Measurements from ENCODE around the gene CDC42BPG.
A peak's percentile ranks its signal among the peaks of the same experiment; 100 is the strongest.

The CDC42BPG gene

DNA sequence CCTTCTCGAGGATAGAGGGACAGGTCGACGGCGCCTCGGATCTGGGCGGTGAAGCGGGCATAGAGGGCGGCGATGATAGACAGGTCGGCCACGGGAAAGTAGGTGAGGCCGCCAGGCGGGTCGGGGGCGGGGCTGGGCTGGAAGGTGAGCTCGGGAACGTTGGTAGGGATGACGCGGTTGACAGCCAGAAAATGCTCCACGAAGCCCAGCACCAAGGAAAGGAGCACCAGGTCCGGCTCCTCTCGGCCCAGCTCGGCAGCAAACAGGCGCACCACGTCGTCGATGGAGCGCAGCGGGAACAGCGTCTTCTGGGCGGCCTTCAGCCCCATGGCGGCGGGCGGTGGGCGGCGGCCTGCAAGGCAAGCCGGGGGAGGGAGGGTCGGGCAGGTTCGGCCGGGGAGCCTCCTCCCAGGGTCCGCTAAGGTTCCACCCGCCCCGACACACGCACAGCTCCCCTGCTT, 34.6 kb downstream of the CDC42BPG start:
- no peak for DNase-seq (ENCODE audit: low read depth in 2 of 2)

DNA sequence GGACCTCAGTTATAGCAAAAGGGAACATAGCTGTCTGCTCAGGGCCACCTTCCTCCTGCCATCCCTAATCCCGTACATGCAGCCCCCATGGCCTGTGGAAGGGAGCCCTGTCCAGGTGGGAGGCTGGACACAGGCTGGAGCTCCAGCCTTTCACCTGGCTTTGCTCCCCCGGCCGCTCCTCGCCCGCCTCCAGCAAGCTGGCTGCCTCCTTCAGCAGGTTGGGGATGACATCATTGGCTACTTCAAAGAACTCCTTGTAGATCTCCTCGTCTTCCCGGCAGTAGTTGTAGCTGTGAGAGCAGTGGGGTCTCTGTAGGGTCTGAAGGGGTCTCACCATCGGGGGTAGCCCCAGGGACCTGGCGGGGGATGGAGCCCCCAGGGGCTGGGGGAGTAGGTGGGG, 39.0 kb downstream of the CDC42BPG start:
- DNase-seq (ENCODE audit: low read depth in 2 of 2) = no peak

DNA sequence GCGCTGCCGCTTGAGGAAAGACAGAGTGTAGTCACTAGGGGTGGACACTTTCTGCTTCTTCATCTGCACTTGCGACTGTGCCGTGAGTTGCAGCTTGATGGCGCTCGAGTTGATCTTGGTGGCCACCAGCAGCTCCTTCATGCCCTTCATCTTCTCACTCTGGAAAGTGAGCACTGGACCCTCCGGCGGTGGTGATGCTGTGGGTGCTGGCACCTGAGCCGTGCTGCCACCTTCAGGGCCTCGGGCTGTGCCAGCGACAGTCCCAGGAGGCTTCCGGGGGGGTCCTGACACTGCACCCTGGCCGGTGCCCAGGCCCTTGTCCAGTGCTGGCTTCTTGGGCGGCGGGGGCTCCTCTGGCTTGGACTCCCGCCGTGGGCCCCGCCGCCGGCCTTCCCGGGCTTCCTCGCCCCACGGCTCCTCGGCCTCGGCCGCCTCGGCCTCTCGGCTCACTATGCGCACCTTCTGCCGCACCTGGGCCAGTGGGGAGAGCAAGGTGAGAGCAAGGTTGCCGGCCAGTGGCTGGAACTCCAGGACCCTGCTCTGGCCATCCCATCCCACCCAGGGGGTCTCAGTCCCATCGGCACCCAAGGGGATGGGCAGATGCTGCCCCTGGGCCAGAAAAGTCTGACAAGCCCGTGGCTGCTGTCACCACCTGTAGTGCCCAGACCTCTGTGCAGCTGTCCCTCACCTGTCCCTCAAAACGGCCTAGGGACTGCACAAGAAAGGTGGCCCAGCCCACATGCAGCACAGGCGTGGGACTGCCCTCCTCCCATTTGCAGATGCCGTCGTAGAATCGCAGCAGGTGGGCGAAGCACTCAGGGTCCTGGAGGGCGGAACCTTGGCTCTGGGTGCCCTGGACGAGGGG, 39.9 kb downstream of the CDC42BPG start:
- no peak for DNase-seq (ENCODE audit: low read depth in 2 of 2)

DNA sequence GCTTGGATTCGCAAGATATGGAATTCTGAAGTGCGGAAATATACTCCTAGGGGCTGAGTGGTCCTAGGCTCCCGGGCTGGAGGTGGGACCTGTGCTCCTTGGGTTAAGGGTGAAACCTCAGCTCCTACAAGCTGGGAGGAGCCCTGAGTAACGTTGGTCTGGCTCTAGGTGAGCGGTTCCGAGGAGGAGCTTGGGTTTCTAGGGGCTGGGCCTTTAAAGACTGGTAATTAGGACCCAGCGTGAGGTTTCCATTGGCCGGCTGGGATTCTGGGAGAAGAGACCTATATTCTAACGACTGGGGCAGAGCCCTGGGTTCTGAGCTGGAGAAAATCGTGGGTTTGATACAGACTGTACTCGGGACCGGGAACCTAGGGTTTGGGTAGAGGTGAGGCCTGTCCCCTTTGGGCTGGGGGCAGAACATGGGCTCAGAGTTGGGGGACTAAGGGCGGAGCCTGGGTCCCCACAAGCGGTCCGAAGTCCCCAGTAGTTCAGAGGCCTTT, 40.6 kb downstream of the CDC42BPG start:
- DNase-seq (ENCODE audit: low read depth in 2 of 2) = no peak

DNA sequence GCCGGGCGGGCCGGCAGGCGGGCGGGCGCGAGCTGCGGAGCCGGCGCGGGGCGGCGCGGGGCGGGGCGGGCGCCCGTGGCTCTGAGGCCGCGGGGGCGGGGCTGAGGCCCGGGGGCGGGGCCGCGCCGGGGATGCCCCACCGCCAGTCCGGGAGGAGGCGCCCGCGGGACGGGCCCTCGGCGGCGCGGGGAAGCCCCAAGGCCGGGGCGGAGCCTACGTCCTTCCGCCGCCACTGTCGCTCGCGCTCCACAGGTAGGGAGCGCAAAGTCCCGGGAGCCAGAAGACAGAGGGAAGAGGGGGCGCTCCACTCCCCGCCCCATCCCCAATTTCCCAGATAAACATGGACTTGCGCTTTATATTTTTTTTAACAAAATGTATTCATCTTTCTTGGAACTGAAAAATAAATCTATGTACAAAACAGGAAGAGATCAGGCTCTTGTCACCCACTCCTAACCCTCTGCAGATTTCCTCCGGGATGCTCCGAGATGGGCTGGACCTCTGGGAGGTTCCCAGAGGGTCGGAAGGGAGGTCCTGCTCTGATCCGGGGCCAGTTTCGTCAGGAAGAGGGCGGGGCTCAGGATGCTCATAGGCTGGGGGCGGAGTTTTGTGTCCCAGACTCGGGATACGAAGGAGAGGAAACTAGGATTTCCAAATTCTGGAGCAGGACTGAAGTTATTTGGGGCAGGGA, 41.2 kb downstream of the CDC42BPG start, which contains the start of gene MAP4K2:
Gene MAP4K2 (minus strand): TSS at position 57 of the 688 bp plus-strand sequence. CDS start 65 bp downstream, outside the sequence.
- DNase-seq (ENCODE audit: low read depth in 2 of 2) = peak; percentile 71 to 75

DNA sequence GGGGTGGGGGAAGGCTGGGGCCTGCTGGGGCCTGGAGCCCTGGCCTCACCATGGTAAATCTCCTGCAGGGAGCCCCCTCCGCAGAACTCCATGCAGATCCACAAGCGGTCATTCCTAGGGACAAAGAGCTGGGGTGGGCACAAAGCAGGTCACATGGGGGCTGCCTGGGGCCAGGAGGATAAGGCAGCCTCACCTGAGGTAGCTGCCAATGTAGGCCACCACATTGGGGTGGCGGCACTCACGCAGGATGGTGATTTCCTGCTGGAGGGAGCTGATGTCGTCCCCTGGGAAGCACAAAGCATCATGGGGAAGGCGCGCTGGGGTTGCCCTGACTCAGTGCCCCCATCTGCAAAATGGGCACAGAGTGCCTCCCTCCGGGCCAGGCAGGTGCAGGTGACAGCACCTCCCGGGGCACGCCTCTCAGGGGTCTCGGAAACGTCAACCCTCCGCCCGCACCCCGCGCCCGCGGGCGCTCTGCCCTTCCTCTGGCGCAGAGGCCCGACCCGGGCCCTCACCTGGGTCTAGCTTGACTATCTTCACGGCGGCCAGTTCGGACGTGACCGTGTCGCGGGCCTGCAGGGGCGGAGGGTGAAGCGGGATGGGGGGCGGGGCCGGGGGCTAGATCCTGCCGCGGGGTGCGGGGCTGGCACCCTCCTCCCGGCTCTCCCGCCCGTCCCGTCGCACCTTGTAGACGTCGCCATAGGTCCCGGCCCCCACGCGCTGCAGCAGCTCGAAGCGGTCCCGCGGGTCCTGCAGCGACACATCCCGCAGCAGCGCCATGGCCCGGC, 41.9 kb downstream of the CDC42BPG start:
- DNase-seq (ENCODE audit: low read depth in 2 of 2) = no peak

DNA sequence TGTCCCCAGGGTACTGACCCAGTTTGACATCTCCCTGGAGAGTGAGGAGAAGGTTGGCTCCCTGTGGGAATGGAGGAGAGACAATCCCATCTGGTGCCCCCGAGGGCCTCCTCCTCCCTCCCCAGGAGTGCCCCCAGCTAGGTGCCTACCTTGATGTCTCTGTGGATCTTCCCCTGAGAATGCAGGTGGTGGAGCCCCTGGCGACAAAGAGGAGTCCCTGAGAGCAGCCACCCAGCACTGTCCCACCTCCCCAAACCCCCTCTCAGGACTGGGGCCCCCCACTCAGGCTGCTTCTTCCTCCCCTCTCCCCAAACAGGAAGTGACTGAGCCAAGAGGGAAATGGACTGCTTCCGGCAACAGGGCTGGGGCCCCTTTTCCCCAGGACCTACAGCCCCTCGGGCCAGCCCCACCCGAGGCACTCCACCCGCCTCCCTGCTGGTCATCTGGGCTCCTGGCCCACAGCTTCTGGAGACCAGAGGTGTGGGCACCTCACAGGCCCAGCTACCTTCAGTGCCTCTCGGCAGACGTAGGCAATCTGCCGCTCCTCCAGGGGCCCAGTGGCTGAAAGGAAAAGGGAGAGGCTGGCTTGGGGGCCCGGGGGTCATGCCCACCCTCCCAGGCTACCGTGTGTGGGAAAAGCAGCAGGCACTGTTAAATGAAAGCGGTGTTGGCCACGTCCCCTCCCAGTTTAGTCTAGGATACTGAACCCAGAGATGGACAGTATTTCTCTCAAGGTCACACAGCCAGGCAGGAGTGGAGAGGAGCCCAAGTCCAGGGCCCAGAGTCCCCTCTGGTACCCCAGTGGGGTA, 42.7 kb downstream of the CDC42BPG start:
- DNase-seq (ENCODE audit: low read depth in 2 of 2) = no peak

DNA sequence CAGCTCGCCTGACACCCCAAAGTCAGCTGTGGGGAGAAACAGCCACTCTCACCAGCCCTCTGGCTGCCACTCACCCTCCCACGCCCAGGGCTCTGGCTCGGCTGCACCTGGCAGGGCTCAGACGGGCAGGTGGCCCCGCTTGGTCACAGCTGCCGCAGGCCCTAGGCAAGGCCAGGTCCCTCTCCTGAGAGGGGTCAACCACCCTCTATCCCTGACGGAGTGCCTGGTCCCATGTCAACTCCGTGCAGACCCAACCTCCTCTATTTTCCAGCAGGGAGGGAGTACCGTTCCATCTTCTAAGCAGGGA, 43.3 kb downstream of the CDC42BPG start:
- DNase-seq (ENCODE audit: low read depth in 2 of 2) = no peak

DNA sequence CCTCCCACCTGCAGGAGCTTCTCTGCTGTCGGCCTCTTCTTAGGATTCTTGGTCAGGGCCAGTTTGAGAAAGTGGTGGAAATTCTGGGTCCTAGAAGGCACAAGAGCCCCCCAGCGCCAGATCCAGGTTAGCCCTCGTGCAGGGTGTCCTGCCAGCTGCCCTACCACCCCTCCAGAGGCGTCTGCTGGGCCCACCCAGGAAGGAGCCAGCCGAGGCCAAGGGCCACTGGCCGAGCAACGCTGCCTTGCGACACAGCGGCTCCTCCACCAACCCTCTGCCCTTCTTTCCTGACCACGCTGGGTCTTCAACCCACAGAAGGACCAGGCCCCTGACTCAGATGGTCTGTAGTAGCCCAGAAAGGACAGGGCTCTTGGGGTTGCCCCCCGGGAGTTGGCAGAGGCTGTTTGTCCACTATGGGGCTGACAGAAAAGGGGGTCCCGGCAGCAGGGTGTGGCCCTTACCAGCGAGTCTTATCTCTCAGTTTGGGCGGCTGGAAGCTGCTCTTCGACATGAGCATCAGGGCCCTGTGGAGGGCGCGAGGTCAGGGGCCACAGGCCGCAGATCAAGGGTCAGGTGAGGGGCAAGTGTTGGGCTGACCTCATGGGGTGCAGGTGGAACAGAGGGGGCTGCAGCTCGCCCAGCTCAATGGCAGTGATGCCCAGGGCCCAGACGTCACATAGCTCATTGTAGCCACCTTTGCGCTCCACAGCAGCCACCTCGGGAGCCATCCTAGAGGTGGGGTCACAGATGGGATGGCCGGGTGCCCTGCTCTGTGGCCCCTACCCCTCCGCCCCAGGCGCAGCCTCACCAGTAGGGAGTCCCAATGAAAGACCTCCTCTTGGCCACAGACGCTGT, 43.9 kb downstream of the CDC42BPG start:
- DNase-seq (ENCODE audit: low read depth in 2 of 2) = no peak

DNA sequence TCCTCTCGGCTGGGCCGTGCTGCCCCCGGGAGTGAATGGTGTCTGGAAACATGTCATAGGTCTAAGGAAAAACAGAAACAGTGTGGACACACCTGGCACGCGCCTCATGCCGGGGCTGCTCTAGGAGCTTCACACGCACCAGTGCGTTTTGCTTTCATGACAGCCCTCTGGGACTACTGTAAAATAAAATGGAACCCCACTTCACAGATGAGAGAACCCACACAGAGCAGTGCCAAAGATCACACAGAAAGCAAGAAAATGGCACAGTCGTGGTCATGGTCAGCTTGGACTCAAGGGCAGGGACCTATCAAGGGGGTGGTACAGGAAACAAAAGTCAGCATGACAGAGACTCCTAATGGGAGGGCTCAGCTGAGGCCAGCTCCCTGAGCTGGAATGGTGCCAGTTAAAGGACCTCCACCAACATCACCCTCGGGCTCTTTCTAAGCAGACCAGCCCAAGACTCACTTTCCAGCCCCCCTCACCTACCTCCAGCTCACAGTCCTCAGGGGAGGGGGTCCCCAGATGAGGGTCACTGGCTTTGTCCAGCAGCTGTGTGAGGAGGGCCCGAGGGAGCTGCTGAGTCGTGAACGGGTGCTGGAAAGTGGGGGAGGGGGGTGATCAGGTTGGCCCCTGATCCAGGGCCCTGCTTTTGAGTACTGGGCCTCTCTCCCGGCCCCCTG, 44.7 kb downstream of the CDC42BPG start:
- DNase-seq (ENCODE audit: low read depth in 2 of 2) = no peak

DNA sequence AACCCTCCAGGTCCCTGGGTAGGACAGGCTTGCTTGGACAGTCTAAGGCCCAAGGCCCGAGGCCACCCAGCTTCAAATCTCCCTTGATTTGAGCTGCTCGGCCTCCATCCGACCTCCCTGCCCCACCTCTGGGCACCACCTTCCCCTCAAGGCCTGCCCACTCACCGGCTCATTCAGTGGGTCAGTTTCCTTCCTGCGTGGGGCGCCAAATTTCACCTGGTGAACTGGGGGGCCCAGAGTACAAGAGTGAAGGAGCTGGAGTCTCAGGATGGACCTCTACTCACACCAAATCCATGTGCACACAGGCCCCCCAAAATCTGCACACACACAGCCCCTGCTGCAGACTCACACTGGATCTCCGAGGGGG, 45.2 kb downstream of the CDC42BPG start:
- no peak for DNase-seq (ENCODE audit: low read depth in 2 of 2)

DNA sequence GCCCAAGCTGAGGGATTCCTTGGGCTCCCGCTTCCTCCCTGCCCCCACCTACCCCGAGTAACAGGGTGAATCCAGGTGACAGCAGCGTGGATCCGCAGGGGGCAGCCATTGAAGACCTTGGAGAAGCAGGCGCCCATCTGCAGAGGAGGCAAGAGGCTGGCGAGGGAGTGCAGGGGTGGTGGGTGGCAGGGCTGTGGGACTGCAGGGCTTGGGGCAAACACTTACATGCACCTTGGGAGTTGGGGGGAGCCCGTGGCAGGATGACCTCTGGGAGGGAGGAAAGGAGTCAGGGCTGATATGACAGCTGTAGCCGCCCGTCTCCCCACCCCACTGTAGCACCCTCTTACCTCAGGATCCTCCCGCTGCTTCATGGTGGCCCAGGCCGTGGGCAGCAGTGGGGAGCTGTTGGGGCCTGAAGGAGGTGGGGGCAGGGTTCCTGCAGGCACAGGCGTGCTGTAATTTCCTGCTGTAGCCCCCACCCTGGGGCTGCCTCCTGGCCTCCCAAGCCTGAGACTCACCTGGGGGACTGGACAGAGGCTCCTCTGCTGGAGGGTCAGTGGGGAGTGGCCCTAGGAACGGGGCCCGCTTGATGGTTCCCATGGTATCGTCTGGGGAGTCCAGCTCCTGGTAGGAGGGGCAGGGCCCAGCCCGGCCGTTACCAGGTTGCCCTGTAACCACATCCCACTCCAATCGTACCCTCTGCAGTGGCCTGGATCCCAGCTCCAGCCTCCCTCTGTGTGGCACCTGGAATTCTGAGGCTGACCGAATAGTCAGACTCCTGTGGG, 47.5 kb downstream of the CDC42BPG start:
- DNase-seq (ENCODE audit: low read depth in 2 of 2) = no peak

DNA sequence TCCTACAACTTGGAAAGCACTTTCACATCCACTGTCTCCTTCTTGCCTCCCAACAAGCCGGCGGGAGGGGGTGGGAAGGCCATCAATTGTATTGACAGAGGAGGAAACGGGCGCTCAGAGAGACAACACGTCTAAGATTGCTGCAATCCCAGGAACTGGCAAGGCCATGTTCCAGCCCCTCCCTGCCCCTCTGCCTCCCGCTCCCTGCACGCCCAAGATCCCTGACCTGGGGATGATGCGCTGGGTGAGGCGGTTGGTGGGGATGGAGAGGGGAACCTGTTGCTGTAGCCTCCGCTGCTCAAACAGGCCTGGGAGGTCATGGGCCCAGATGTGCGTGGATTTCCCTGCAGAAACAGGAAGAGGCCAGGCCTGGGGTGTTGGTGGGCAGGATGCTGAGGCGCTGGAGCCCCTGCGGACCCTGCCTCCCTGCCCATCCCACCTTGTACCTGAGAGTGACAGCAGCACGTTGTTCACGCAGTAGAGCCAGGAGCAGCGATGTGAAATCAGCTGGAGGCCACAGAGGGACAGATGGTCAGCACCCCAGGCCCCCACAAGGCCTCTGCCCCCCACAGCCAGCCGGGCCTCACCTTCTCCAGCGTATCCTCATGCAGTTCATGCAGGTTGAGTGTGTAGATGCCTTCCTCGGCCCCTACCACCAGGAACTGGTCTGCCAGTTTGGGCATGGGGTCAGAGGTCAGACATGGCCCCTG, 48.3 kb downstream of the CDC42BPG start:
- no peak for DNase-seq (ENCODE audit: low read depth in 2 of 2)

DNA sequence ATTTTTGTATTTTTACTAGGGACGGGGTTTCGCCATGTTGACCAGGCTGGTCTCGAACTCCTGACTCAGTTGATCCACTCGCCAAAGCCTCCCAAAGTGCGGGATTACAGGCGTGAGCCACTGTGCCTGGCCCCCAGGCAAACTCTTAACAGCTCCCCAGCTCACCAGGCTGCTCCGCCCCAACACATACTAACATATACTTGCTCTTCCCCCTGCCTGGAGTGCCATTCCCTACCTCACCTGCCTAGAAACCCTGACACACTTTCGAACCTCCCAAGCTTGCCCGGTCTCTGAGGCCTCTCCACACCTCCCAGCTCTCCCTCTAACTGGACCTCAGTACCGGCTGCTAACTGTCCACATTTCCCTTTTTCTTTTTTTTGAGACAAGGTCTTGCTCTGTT, 49.9 kb downstream of the CDC42BPG start:
- DNase-seq (ENCODE audit: low read depth in 2 of 2) = no peak

DNA sequence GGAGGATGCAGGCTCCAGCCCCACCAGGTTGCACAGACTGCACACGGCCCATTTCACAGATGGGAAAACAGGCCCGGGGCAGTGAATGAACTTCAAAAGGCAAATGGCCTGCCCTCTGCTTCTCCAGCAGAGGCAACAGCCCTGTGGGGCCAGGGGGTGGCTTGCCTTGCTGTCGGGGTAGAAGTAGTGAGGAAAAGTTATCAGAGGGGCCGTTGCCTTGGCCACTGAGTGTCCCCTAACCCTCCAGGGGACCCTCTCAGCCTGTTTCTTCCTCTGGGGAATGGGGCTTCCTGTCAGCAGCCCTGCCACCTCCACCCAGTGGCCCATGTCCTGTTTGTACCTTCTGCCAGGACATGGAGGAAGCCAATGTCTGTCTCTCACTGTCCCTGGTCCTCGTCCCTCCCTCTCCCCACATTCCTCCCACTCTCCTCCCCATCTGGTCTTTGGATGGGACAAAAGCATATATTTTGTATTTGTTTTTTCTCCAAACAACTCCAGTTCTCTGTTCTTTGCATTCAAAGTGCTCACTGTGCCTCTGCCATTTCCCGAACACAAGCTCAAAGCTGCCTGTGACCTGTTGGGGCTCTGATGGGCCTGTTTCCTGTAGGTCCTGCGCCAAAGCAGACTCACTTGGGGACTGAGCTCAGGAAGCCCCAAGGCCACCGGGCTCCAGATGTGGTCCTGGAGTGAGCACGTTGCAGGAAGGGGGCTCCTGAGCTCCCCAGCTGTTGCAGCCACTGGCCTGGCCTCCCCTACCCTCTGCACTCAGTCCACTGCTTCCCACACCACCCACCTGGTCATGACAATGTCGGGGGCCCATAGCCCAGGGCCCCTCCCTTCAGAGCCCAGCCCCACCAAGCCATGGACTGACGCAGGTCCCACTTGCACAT, 50.9 kb downstream of the CDC42BPG start:
- DNase-seq (ENCODE audit: low read depth in 2 of 2) = no peak

DNA sequence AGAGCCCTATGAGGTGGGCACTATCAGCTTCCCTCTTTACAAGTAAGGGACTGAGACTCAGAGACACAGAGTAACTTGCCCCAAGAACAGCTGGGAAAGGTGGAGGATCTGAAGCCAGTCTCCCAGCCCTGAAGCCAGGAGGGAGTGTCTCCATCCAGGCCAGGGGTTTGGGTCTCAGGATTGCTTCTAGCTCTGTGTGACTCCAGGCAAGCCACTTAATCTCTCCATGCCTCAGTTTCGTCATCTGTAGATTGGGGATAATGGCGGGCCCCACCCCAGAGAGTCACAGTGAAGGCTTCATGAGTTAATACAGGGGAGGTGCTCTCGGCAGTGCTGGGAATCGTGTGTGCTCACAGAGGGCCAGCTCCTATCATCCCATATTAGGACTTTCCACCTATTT, 52.0 kb downstream of the CDC42BPG start:
- no peak for DNase-seq (ENCODE audit: low read depth in 2 of 2)

DNA sequence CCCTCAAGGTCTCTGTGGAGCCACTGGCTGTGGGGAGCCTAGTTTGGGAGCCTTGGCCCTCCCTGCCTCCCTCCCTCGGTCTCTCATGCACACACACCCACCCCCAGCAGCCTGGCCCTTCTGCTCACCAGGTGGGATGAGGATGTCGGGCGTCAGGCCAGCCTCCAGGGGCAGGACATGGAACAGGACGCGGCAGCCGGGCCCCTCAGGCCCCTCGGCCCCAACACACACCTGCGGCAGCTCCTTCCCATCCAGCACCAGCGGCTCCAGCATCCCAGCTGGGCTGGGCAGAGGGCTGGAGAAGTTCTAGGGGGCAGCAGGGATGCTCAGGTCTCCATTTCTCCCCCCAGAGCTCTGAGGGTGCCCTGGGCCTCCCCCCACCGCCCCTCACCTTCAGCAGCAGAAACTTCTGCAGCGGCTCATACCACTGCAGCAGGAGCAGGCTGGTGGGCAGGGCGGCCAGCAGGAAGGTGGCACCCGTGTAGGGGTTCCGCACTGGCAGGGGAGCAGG, 52.6 kb downstream of the CDC42BPG start:
- no peak for DNase-seq (ENCODE audit: low read depth in 2 of 2)
